22Rv1 (cell line): Measurements from ENCODE around the gene RBM20.

ENCODE experiments used
- ZFX ChIP-seq: fragments of 450-650 bp; IDR thresholded peaks from 2 replicates; pipeline ENCODE4 v1.6.1; 2017; ENCODE audit warnings: antibody characterized with exemption, borderline replicate concordance
- TF ChIP-seq, protein P1 (sequence below): fragments of 450-650 bp; IDR thresholded peaks from 2 replicates; pipeline ENCODE4 v1.5.1; 2017; ENCODE audit warnings: mild to moderate bottlenecking

DNA sequence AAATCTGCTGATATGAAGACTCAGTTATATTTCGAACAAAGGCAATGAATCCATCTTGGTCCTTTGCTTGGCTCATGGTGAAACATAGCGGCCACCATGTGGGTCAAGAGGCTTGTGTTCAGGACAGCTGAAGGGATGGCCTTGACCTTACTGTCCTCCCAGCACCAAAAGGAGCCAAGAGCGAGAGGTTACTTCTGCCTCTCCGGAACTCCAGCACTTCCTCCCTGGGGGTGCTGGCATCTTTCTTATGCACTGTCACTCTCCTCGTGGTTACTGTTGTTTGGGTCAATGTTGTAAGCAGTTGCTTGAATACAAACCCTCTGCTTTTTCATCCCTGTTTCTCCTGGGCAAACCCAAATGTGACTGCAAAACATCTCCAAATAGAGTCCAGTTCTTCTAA is 100.6 kb downstream of the RBM20 start:
- TF ChIP-seq, protein P1, sequence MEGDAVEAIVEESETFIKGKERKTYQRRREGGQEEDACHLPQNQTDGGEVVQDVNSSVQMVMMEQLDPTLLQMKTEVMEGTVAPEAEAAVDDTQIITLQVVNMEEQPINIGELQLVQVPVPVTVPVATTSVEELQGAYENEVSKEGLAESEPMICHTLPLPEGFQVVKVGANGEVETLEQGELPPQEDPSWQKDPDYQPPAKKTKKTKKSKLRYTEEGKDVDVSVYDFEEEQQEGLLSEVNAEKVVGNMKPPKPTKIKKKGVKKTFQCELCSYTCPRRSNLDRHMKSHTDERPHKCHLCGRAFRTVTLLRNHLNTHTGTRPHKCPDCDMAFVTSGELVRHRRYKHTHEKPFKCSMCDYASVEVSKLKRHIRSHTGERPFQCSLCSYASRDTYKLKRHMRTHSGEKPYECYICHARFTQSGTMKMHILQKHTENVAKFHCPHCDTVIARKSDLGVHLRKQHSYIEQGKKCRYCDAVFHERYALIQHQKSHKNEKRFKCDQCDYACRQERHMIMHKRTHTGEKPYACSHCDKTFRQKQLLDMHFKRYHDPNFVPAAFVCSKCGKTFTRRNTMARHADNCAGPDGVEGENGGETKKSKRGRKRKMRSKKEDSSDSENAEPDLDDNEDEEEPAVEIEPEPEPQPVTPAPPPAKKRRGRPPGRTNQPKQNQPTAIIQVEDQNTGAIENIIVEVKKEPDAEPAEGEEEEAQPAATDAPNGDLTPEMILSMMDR, result no peak
- TF ChIP-seq ZFX, result no peak
